ENCODE measurements around the gene CELA2A. TPM values are rescaled to one million over a fixed set of nuclear protein-coding genes. Genes with fewer than 3 reads are reported as not detected.

CELA2A gene
- total RNA-seq (2022; extraction: Qiagen RNA extraction) = not detected in 5 replicates

GRCh38 chr1:15456313-15456954 lies at the start of gene CELA2A:
CELA2A (plus strand) TSS chr1:15456732; CDS start chr1:15456754, 22 bp downstream.

GRCh38 chr1:15409388-15410222 lies 46.9 kb upstream of the CELA2A start, which contains the start of gene EFHD2:
EFHD2 (plus strand) TSS chr1:15409888; CDS start chr1:15409972, 84 bp downstream.

GRCh38 chr1:15475752-15476314 lies 19.3 kb downstream of the CELA2A start, which contains the start of gene CELA2B:
CELA2B (plus strand) TSS chr1:15476104; CDS start chr1:15476126, 22 bp downstream.

Other genes with a start within 250 kb of the CELA2A start
- gene FHAD1, start 209.5 kb upstream of the CELA2A start, total RNA-seq (2022; extraction: Qiagen RNA extraction) = 0.39 to 0.77 TPM (median 0.62 TPM) in 5 replicates
- gene EFHD2, start 46.8 kb upstream of the CELA2A start, total RNA-seq (2022; extraction: Qiagen RNA extraction) = 213 to 310 TPM (median 296 TPM) in 5 replicates
- 1.1 to 1.9 TPM (median 1.6 TPM) in 5 replicates for gene CTRC, start 18.3 kb upstream of the CELA2A start, total RNA-seq (2022; extraction: Qiagen RNA extraction)
- 0.14 to 0.16 TPM in 2 of 5 replicates, not detected in the others for gene CELA2B, start 19.4 kb downstream of the CELA2A start, total RNA-seq (2022; extraction: Qiagen RNA extraction)
- gene CASP9, start 67.5 kb downstream of the CELA2A start, total RNA-seq (2022; extraction: Qiagen RNA extraction) = 5.2 to 6.5 TPM (median 5.7 TPM) in 5 replicates
- gene DNAJC16, start 70.1 kb downstream of the CELA2A start, total RNA-seq (2022; extraction: Qiagen RNA extraction) = 4.0 to 5.6 TPM (median 4.4 TPM) in 5 replicates
- 6.0 to 7.2 TPM (median 6.7 TPM) in 5 replicates for gene AGMAT, start 128.3 kb downstream of the CELA2A start, total RNA-seq (2022; extraction: Qiagen RNA extraction)
- 6.6 to 8.1 TPM (median 7.5 TPM) in 5 replicates for gene DDI2, start 160.7 kb downstream of the CELA2A start, total RNA-seq (2022; extraction: Qiagen RNA extraction)
- gene PLEKHM2, start 227.6 kb downstream of the CELA2A start, total RNA-seq (2022; extraction: Qiagen RNA extraction) = 22.1 to 26.5 TPM (median 25.3 TPM) in 5 replicates

Data from A549 treated with AZD2906 at 1 μM for 4 hours (cell line).